GM12878 (cell line): ENCODE data around the gene HMCN2. TPM values are rescaled to one million over a fixed set of nuclear protein-coding genes. Genes with fewer than 3 reads are reported as not detected.

Source experiments
- ATAC-seq: fragments of 200-7000 bp; cut with Tn5 transposase; 3 replicates; pipeline ENCODE4 v1.9.1; 2020; ENCODE audit warnings: mild to moderate bottlenecking, moderate library complexity
- BruUV-seq: library from RNA; stranded (reverse); fragments of 400-500 nt; replicated peaks from 2 replicates; lab custom pipeline; 2021; lab: Mats Ljungman, UMichigan
- CTCF ChIA-PET: fragments of 300-600 bp; sonication (Branson Sonifier 250); formaldehyde crosslinking; extraction: SDS; loops from one replicate; lab custom pipeline; 2021; ENCODE audit warnings: inconsistent platforms; lab: Yijun Ruan, JAX
- POLR2A ChIA-PET: fragments of 350-600 bp; formaldehyde crosslinking; extraction: SDS; loops from one replicate; lab custom pipeline; 2021; ENCODE audit warnings: inconsistent platforms; lab: Charles Lee
- RAD21 ChIA-PET: fragments of 300-600 bp; sonication (Branson Sonifier 250); formaldehyde crosslinking; loops from one replicate; lab custom pipeline; 2023; ENCODE audit warnings: antibody characterized with exemption; ENCODE audit not compliant: unreplicated experiment; lab: Charles Lee
- SMC1A ChIA-PET: fragments of 300-600 bp; sonication (Branson Sonifier 250); formaldehyde crosslinking; loops from one replicate; lab custom pipeline; 2023; ENCODE audit not compliant: unreplicated experiment, uncharacterized antibody; lab: Charles Lee
- DNase-seq: peaks from one replicate; pipeline ENCODE4 v3.0.0-alpha.2; 2011; ENCODE audit warnings: low read depth, low spot score
- FAIRE-seq: peaks from 3 replicates; lab custom pipeline; 2011; peaks lifted over from hg19 to GRCh38; lab: Jason Lieb, UNC
- H2AFZ ChIP-seq: 2 replicates; pipeline ENCODE4 v1.6.0; 2011; ENCODE audit warnings: low read depth, low read length, control low read depth; ENCODE audit not compliant: control insufficient read depth
- H3K27ac ChIP-seq: 2 replicates; pipeline ENCODE4 v1.5.1; 2011; ENCODE audit warnings: control low read depth; ENCODE audit not compliant: control insufficient read depth, insufficient read depth
- H3K27me3 ChIP-seq, 2 experiments: replicated peaks in 1 of 2; 2 replicates each; pipeline versions ENCODE4 v1.6.0 to v1.6.1; 2011; ENCODE audit warnings: low read length in 1 of 2; ENCODE audit not compliant: control insufficient read depth in 2 of 2, insufficient read depth in 2 of 2
- H3K36me3 ChIP-seq, 2 experiments: 2 replicates each; pipeline ENCODE4 v1.5.1; 2011; ENCODE audit warnings: low read length in 1 of 2; ENCODE audit not compliant: control insufficient read depth in 2 of 2, insufficient read depth in 2 of 2
- H3K4me1 ChIP-seq: 2 replicates; pipeline ENCODE4 v1.6.1; 2011; ENCODE audit warnings: mild to moderate bottlenecking, low read length, moderate library complexity, mixed read lengths; ENCODE audit not compliant: control insufficient read depth, insufficient read depth
- H3K4me2 ChIP-seq: 2 replicates; pipeline ENCODE4 v1.6.0; 2011; ENCODE audit warnings: control low read depth; ENCODE audit not compliant: control insufficient read depth, insufficient read depth
- H3K4me3 ChIP-seq: fragments of 200-600 bp; sonication (generic); 2 replicates; pipeline ENCODE4 v1.5.1; 2016
- H3K79me2 ChIP-seq: 2 replicates; pipeline ENCODE4 v1.6.0; 2011; ENCODE audit warnings: low read length; ENCODE audit not compliant: control insufficient read depth, insufficient read depth
- H3K9ac ChIP-seq: 2 replicates; pipeline ENCODE4 v1.8.0; 2011; ENCODE audit warnings: low read length, control low read depth, mixed read lengths; ENCODE audit not compliant: control insufficient read depth, insufficient read depth
- H3K9me3 ChIP-seq: replicated peaks from 3 replicates; pipeline ENCODE4 v1.5.1; 2011; ENCODE audit warnings: mild to moderate bottlenecking, low read length; ENCODE audit not compliant: control insufficient read depth, insufficient read depth
- H4K20me1 ChIP-seq: 2 replicates; pipeline ENCODE4 v1.6.0; 2011; ENCODE audit not compliant: control insufficient read depth, insufficient read depth
- BHLHE40 ChIP-seq, 2 experiments: fragments of 450-650 bp in 1 of 2; IDR thresholded peaks; 2 replicates each; pipeline ENCODE4 v1.6.1; 2011 to 2017; ENCODE audit warnings: low read depth in 2 of 2, borderline replicate concordance in 1 of 2, improper control_type of control experiment in 1 of 2, low read length in 1 of 2, mild to moderate bottlenecking in 1 of 2
- CREB1 ChIP-seq: IDR thresholded peaks from 2 replicates; pipeline ENCODE4 v1.6.1; 2012; ENCODE audit warnings: low read depth, mild to moderate bottlenecking, inconsistent platforms
- ESRRA ChIP-seq: IDR thresholded peaks from 2 replicates; pipeline ENCODE4 v1.6.1; 2012; ENCODE audit warnings: mild to moderate bottlenecking, low read length, improper control_type of control experiment
- NR2F1 ChIP-seq: fragments of 450-650 bp; conservative IDR thresholded peaks from 2 replicates; pipeline ENCODE4 v1.6.1; 2017; ENCODE audit warnings: mild to moderate bottlenecking
- PAX5 ChIP-seq: IDR thresholded peaks from 2 replicates; pipeline ENCODE4 v1.6.1; 2011; ENCODE audit warnings: low read depth, low read length, borderline replicate concordance
- SUPT20H ChIP-seq: IDR thresholded peaks from 2 replicates; pipeline ENCODE4 v1.6.1; 2011; ENCODE audit warnings: low read depth, mild to moderate bottlenecking, low read length, moderate library complexity, borderline replicate concordance; ENCODE audit not compliant: control insufficient read depth
- TBL1XR1 ChIP-seq: IDR thresholded peaks from 2 replicates; pipeline ENCODE4 v1.6.1; 2012; ENCODE audit warnings: low read depth, low read length, improper control_type of control experiment
- TCF3 ChIP-seq: IDR thresholded peaks from 2 replicates; pipeline ENCODE4 v1.6.1; 2012; ENCODE audit warnings: low read depth, mild to moderate bottlenecking, low read length, borderline replicate concordance; ENCODE audit not compliant: insufficient read depth
- ZNF384 ChIP-seq: IDR thresholded peaks from 2 replicates; pipeline ENCODE4 v1.6.1; 2012; ENCODE audit warnings: low read depth, mild to moderate bottlenecking, low read length, improper control_type of control experiment, borderline replicate concordance
- ZZZ3 ChIP-seq: IDR thresholded peaks from 2 replicates; pipeline ENCODE4 v1.6.1; 2011; ENCODE audit warnings: low read depth; ENCODE audit not compliant: control insufficient read depth, insufficient read length
- WGBS: methylation state at CpG from one replicate; pipeline ENCODE4 v1.1.6; 2016; ENCODE audit warnings: low lambda C conversion rate; ENCODE audit not compliant: insufficient replicate concordance, insufficient coverage; ENCODE audit errors: missing lambda C conversion rate; 5-methylcytosine and 5-hydroxymethylcytosine counted together
- in situ Hi-C: fragments of 300-500 bp; cut with MboI; formaldehyde crosslinking; loops from 9 replicates; pipeline ENCODE4 v1.14.3; 2018; ENCODE audit warnings: mixed read lengths
- intact Hi-C: fragments of 100-400 bp; cut with micrococcal nuclease; formaldehyde crosslinking; loops from one replicate; pipeline ENCODE4 v1.14.2; 2022; ENCODE audit not compliant: unreplicated experiment
- polyA plus RNA-seq, 11 experiments: library from polyadenylated mRNA; depleted of rRNA in 4 of 11; unstranded in 6 of 11; stranded (reverse) in 5 of 11; fragments of >200 nt; fragmentation: Nextera tagmentation in 4 of 11; fragmentation: Illumina TruSeq in 1 of 11; extraction: Ambion mirVana in 4 of 11; extraction: Trizol in 1 of 11; gene quantifications; 1 replicate in 1 of 11; 2 replicates in 10 of 11; pipeline versions ENCODE4 v1.2.1 to v1.2.3, GENCODE V29; 2011 to 2016; ENCODE audit warnings: inconsistent platforms in 2 of 11, missing spikeins in 2 of 11, low read depth in 1 of 11
- total RNA-seq, 4 experiments: library from RNA; depleted of rRNA in 3 of 4; stranded (reverse); fragments of >200 nt in 3 of 4; fragmentation: Illumina TruSeq in 1 of 4; extraction: Trizol in 1 of 4; gene quantifications; 2 replicates each; pipeline versions ENCODE4 v1.2.1 to v1.2.3, GENCODE V29; 2013 to 2021
- TF ChIP-seq, protein P1 (sequence below): fragments of 450-650 bp; IDR thresholded peaks from 2 replicates; pipeline ENCODE4 v1.6.1; 2017; ENCODE audit warnings: borderline replicate concordance
- TF ChIP-seq, protein P2 (sequence below): IDR thresholded peaks from 2 replicates; pipeline ENCODE4 v1.6.1; 2011; ENCODE audit warnings: borderline replicate concordance, low read depth, mild to moderate bottlenecking, moderate library complexity, low read length; ENCODE audit not compliant: insufficient read depth, poor library complexity, severe bottlenecking
- TF ChIP-seq, protein P3 (sequence below), 3 experiments: IDR thresholded peaks in 2 of 3; conservative IDR thresholded peaks in 1 of 3; 2 replicates each; pipeline ENCODE4 v1.5.1; 2011; ENCODE audit warnings: low read depth in 3 of 3, low read length in 3 of 3, mild to moderate bottlenecking in 3 of 3, control low read depth in 2 of 3, moderate library complexity in 2 of 3, inconsistent platforms in 1 of 3, mixed read lengths in 1 of 3; ENCODE audit not compliant: control insufficient read depth in 2 of 3, insufficient read depth in 1 of 3; ENCODE audit errors: extremely low read depth in 1 of 3
- TF ChIP-seq, protein P4 (sequence below): fragments of 450-650 bp; IDR thresholded peaks from 2 replicates; pipeline ENCODE4 v1.6.1; 2018; ENCODE audit warnings: mild to moderate bottlenecking, low read depth, moderate library complexity; ENCODE audit not compliant: partially characterized antibody

HMCN2 gene
- total and polyA plus RNA-seq, 10 of the 15 experiments (the other 5 are each of a cell fraction or from before 2014, with no cell fraction given) = 0.04 TPM; not detected in 9

DNA sequence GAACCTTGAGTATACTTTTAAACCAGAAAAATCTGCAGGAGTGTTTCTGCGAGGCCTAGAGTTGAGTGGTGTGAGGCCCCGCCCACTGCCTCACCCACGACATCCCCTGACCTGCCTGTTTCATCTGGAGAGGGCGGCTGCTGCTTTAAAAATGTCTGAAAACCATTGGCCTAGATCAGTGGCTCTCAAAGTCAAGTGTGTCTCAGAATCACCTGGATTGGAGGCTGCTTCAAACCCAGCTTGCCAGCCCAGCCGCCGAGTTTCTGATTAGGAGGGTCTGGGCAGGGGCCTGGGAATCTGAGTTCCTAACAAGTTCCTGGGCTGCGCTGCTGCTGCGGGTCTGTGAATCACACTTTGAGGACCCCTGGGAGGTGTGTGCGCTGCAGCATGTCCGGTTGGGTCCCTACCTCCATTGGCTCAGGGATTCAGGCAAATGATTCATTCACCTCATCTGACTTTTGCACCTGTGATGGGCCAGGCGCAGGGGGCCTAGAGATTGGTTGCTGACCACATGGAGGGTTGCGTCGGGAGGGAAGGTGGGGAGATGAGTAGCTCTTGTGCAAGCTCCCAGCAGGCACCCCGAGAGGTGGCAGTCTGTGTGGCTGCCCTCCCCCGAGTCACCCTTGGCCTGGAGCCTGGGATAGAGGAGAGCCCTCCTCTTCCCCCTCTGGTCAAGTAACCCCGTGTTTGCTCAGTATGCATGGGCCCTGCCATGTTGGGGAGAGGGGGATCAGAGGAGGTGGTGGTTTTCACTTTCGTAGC is 27.6 kb upstream of the HMCN2 start:
- H4K20me1 ChIP-seq = no peaks in the 10 kb centered on the region
- FAIRE-seq (no peak), DNase-seq (no peak), ATAC-seq (no peak)
- no TSS peak for BruUV-seq
- in situ Hi-C loops = loop anchor here (5.0 kb wide), 1 partner anchor 126 kb away; no protein-coding TSS in a partner anchor
- no peak overlapping the region for H2AFZ ChIP-seq
- no peaks in the 10 kb centered on the region for H3K9me3 ChIP-seq
- ChIA-PET POLR2A (no interaction called here), CTCF (interaction anchor here (0.7 to 6.4 kb wide), 3 partner anchors 9 to 130 kb away, joined by 3 to 96 read pairs (median 4); no protein-coding TSS in a partner anchor), RAD21 (interaction anchor here (1.0 kb wide), 1 partner anchor 512 kb away, joined by 4 read pairs; no protein-coding TSS in a partner anchor), SMC1A (interaction anchor here (6.2 kb wide), 1 partner anchor 131 kb away, joined by 46 read pairs; no protein-coding TSS in a partner anchor)
- intact Hi-C loops = loop anchor here (5.0 kb wide), 1 partner anchor 104 kb away; no protein-coding TSS in a partner anchor
- H3K4me2 ChIP-seq = no peak overlapping the region
- no peak overlapping the region for H3K4me3 ChIP-seq
- no peaks in the 10 kb centered on the region for H3K79me2 ChIP-seq
- H3K27ac ChIP-seq = no peak overlapping the region
- H3K36me3 ChIP-seq = no peaks in the 10 kb centered on the region
- H3K27me3 ChIP-seq = no peaks in the 10 kb centered on the region
- WGBS = 68% methylated on average over 17 of the region's 17 CpGs
- H3K4me1 ChIP-seq = peaks cover 17% of the 10 kb centered on the region
- H3K9ac ChIP-seq = no peak overlapping the region
- TF ChIP-seq, protein P1, sequence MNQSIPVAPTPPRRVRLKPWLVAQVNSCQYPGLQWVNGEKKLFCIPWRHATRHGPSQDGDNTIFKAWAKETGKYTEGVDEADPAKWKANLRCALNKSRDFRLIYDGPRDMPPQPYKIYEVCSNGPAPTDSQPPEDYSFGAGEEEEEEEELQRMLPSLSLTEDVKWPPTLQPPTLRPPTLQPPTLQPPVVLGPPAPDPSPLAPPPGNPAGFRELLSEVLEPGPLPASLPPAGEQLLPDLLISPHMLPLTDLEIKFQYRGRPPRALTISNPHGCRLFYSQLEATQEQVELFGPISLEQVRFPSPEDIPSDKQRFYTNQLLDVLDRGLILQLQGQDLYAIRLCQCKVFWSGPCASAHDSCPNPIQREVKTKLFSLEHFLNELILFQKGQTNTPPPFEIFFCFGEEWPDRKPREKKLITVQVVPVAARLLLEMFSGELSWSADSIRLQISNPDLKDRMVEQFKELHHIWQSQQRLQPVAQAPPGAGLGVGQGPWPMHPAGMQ = no peak
- TF ChIP-seq, protein P2, sequence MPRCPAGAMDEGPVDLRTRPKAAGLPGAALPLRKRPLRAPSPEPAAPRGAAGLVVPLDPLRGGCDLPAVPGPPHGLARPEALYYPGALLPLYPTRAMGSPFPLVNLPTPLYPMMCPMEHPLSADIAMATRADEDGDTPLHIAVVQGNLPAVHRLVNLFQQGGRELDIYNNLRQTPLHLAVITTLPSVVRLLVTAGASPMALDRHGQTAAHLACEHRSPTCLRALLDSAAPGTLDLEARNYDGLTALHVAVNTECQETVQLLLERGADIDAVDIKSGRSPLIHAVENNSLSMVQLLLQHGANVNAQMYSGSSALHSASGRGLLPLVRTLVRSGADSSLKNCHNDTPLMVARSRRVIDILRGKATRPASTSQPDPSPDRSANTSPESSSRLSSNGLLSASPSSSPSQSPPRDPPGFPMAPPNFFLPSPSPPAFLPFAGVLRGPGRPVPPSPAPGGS = no peak
- TF ChIP-seq ESRRA = no peak
- TF ChIP-seq, protein P3, sequence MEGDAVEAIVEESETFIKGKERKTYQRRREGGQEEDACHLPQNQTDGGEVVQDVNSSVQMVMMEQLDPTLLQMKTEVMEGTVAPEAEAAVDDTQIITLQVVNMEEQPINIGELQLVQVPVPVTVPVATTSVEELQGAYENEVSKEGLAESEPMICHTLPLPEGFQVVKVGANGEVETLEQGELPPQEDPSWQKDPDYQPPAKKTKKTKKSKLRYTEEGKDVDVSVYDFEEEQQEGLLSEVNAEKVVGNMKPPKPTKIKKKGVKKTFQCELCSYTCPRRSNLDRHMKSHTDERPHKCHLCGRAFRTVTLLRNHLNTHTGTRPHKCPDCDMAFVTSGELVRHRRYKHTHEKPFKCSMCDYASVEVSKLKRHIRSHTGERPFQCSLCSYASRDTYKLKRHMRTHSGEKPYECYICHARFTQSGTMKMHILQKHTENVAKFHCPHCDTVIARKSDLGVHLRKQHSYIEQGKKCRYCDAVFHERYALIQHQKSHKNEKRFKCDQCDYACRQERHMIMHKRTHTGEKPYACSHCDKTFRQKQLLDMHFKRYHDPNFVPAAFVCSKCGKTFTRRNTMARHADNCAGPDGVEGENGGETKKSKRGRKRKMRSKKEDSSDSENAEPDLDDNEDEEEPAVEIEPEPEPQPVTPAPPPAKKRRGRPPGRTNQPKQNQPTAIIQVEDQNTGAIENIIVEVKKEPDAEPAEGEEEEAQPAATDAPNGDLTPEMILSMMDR (IDR thresholded peaks at IDR 0.05 in 2 of 3, conservative IDR thresholded peaks at IDR 0.05 in 1 of 3; ENCODE audit: control insufficient read depth in 2 of 3, extremely low read depth in 1 of 3, insufficient read depth in 1 of 3, low read depth in 3 of 3, low read length in 3 of 3) = no peak
- TF ChIP-seq, protein P4, sequence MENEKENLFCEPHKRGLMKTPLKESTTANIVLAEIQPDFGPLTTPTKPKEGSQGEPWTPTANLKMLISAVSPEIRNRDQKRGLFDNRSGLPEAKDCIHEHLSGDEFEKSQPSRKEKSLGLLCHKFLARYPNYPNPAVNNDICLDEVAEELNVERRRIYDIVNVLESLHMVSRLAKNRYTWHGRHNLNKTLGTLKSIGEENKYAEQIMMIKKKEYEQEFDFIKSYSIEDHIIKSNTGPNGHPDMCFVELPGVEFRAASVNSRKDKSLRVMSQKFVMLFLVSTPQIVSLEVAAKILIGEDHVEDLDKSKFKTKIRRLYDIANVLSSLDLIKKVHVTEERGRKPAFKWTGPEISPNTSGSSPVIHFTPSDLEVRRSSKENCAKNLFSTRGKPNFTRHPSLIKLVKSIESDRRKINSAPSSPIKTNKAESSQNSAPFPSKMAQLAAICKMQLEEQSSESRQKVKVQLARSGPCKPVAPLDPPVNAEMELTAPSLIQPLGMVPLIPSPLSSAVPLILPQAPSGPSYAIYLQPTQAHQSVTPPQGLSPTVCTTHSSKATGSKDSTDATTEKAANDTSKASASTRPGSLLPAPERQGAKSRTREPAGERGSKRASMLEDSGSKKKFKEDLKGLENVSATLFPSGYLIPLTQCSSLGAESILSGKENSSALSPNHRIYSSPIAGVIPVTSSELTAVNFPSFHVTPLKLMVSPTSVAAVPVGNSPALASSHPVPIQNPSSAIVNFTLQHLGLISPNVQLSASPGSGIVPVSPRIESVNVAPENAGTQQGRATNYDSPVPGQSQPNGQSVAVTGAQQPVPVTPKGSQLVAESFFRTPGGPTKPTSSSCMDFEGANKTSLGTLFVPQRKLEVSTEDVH = no peak
- no peak for TF ChIP-seq SUPT20H
- TF ChIP-seq ZNF384 = no peak
- no peak for TF ChIP-seq NR2F1
- TF ChIP-seq TBL1XR1 = no peak
- TF ChIP-seq PAX5 = no peak
- TF ChIP-seq TCF3 = no peak
- TF ChIP-seq ZZZ3 = no peak
- TF ChIP-seq CREB1 = no peak
- TF ChIP-seq BHLHE40 (IDR thresholded peaks at IDR 0.05; ENCODE audit: borderline replicate concordance in 1 of 2, low read depth in 2 of 2, low read length in 1 of 2) = no peak
